Liver (tissue), 9 donors: ENCODE measurements around the gene KCNQ4. TPM values are rescaled to one million over a fixed set of nuclear protein-coding genes. Genes with fewer than 3 reads are reported as not detected.
A peak's percentile ranks its signal among the peaks of the same experiment; 100 is the strongest.

Experiments
- DNase-seq: peaks from one replicate; pipeline ENCODE4 v3.0.0-alpha.2; 2017; ENCODE audit warnings: low spot score
- H3K27ac ChIP-seq, 2 donors: one replicate each; pipeline ENCODE4 v1.7.0; 2013; ENCODE audit warnings: inconsistent platforms in 2 of 2, low read length in 2 of 2, control low read depth in 1 of 2, low read depth in 1 of 2, mild to moderate bottlenecking in 1 of 2
- H3K27me3 ChIP-seq, 4 donors: one replicate each; pipeline versions ENCODE4 v1.6.1 to v1.7.0; 2013; ENCODE audit warnings: low read length in 3 of 4, inconsistent platforms in 1 of 4, mild to moderate bottlenecking in 1 of 4, moderate library complexity in 1 of 4; ENCODE audit not compliant: control insufficient read depth in 4 of 4, insufficient read depth in 4 of 4
- H3K36me3 ChIP-seq, 4 donors: one replicate each; pipeline versions ENCODE4 v1.6.1 to v1.7.0; 2013; ENCODE audit warnings: low read length in 3 of 4, mild to moderate bottlenecking in 3 of 4, low read depth in 1 of 4, moderate library complexity in 1 of 4; ENCODE audit not compliant: control insufficient read depth in 4 of 4, insufficient read depth in 3 of 4
- H3K4me1 ChIP-seq, 4 donors: one replicate each; pipeline versions ENCODE4 v1.6.1 to v1.7.0; 2013; ENCODE audit warnings: low read length in 3 of 4, mild to moderate bottlenecking in 3 of 4, moderate library complexity in 1 of 4; ENCODE audit not compliant: control insufficient read depth in 4 of 4, insufficient read depth in 4 of 4
- H3K4me3 ChIP-seq, 3 donors: one replicate each; pipeline versions ENCODE4 v1.6.1 to v1.7.0; 2013; ENCODE audit warnings: low read length in 3 of 3, control low read depth in 1 of 3, low read depth in 1 of 3, mild to moderate bottlenecking in 1 of 3
- H3K9ac ChIP-seq, 2 donors: one replicate each; pipeline ENCODE4 v1.7.0; 2013; ENCODE audit warnings: low read length in 2 of 2, mild to moderate bottlenecking in 2 of 2, moderate library complexity in 2 of 2, control low read depth in 1 of 2, low read depth in 1 of 2
- H3K9me3 ChIP-seq, 4 donors: one replicate each; pipeline versions ENCODE4 v1.6.1 to v1.7.0; 2013; ENCODE audit warnings: low read length in 3 of 4; ENCODE audit not compliant: control insufficient read depth in 4 of 4
- EGR1 ChIP-seq, 2 donors: IDR thresholded peaks; 2 replicates each; pipeline ENCODE4 v1.6.1; 2016 to 2018; ENCODE audit warnings: antibody characterized with exemption in 2 of 2, low read depth in 2 of 2
- FOXA1 ChIP-seq: IDR thresholded peaks from 2 replicates; pipeline ENCODE4 v1.6.1; 2016; ENCODE audit warnings: antibody characterized with exemption
- FOXA2 ChIP-seq: IDR thresholded peaks from 2 replicates; pipeline ENCODE4 v1.6.1; 2016; ENCODE audit warnings: antibody characterized with exemption
- GABPA ChIP-seq, 2 donors: IDR thresholded peaks in 1 of 2; conservative IDR thresholded peaks in 1 of 2; 2 replicates each; pipeline ENCODE4 v1.6.1; 2016; ENCODE audit warnings: antibody characterized with exemption in 2 of 2, mild to moderate bottlenecking in 1 of 2, moderate library complexity in 1 of 2
- HNF4G ChIP-seq: IDR thresholded peaks from 2 replicates; pipeline ENCODE4 v1.6.1; 2016; ENCODE audit warnings: antibody characterized with exemption
- NR2F2 ChIP-seq: IDR thresholded peaks from 2 replicates; pipeline ENCODE4 v1.6.1; 2016; ENCODE audit warnings: antibody characterized with exemption
- RAD21 ChIP-seq, 2 donors: IDR thresholded peaks; 2 replicates each; pipeline ENCODE4 v1.6.1; 2016; ENCODE audit warnings: antibody characterized with exemption in 2 of 2, mild to moderate bottlenecking in 2 of 2
- RXRA ChIP-seq, 2 donors: IDR thresholded peaks; 2 replicates each; pipeline ENCODE4 v1.6.1; 2017 to 2018; ENCODE audit warnings: antibody characterized with exemption in 2 of 2, mild to moderate bottlenecking in 1 of 2
- SP1 ChIP-seq: IDR thresholded peaks from 2 replicates; pipeline ENCODE4 v1.6.1; 2018; ENCODE audit warnings: antibody characterized with exemption, mild to moderate bottlenecking
- WGBS: extraction: QIAGEN DNeasy Blood & Tissue Kit; methylation state at CpG from one replicate; pipeline ENCODE4 v1.1.7; 2013; 5-methylcytosine and 5-hydroxymethylcytosine counted together
- polyA plus RNA-seq, 2 donors: library from polyadenylated mRNA; stranded (reverse) in 1 of 2; unstranded in 1 of 2; fragments of 200-250 nt in 1 of 2; fragments of >200 nt in 1 of 2; fragmentation: Nextera tagmentation in 1 of 2; extraction: Ambion mirVana in 1 of 2; gene quantifications; one replicate each; pipeline versions ENCODE4 v1.2.1 to v1.2.3, GENCODE V29; 2013 to 2015
- total RNA-seq, 2 donors: library from RNA; depleted of rRNA; stranded (reverse); fragments of >200 nt; gene quantifications; one replicate each; pipeline ENCODE4 v1.2.3, GENCODE V29; 2014
- TF ChIP-seq, protein P1 (sequence below): IDR thresholded peaks from 2 replicates; pipeline ENCODE4 v1.6.1; 2016; ENCODE audit warnings: antibody characterized with exemption
- TF ChIP-seq, protein P2 (sequence below): IDR thresholded peaks from 2 replicates; pipeline ENCODE4 v1.6.1; 2016; ENCODE audit warnings: antibody characterized with exemption, mild to moderate bottlenecking
- TF ChIP-seq, protein P3 (sequence below): fragments of 150-350 bp; IDR thresholded peaks from 2 replicates; pipeline ENCODE4 v1.5.1; 2017; ENCODE audit warnings: improper control_type of control experiment, low read depth, low read length; ENCODE audit not compliant: missing input control
- donor health status: healthy.
- donor health status: healthy.
- donor health status: healthy.
- donor health status: healthy.
- donor health status: healthy.

The KCNQ4 gene
- total and polyA plus RNA-seq, 4 donors: 0.10 to 2.1 (median 0.27) TPM

DNA sequence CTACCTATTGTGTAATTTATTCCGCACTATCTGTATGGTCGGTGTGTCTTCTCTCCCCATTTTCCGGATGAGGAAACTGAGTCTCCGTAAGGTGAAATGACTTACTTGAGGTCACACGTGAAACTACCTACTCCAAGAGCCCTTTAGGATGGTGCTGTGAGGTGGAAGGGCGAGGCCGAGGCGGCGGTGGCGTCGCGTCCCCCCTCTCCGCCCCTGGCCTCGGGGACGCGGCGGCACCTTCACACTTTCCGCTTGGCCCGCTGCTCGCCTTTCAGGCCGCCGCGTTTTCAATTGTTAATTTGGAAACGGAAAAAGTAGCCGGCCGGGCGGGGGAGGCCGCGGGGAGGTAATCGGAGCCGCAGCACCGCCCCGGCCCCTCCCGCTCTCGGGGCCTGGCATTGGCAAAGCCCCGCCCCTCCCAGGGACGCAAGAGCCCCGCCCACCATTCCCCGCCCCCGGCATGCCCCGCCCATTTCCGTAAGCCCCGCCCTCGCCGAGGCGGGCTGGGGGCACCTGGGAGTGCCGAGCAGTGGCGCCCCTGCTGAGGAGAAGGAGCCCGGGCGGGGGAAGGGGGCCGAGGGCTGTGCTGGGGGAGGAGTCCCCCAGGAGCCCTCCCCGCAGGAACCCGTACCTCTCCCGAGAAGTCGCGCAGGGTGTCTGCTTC is 18.6 kb downstream of the KCNQ4 start:
- peaks cover 7 to 16% (median 12%) of the 10 kb centered on the region in 4 donors for H3K4me1 ChIP-seq
- 19% methylated on average over 56 of the region's 56 CpGs for WGBS
- H3K9me3 ChIP-seq: no peaks in the 10 kb centered on the region
- no peak for TF ChIP-seq NR2F2
- TF ChIP-seq, protein P1, sequence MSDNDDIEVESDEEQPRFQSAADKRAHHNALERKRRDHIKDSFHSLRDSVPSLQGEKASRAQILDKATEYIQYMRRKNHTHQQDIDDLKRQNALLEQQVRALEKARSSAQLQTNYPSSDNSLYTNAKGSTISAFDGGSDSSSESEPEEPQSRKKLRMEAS: no peak
- no peak for TF ChIP-seq HNF4G
- TF ChIP-seq RAD21 (IDR thresholded peaks at IDR 0.05): peak in 1 of 2 donors; percentile 19
- no peak for TF ChIP-seq EGR1 (IDR thresholded peaks at IDR 0.05; ENCODE audit: low read depth in 2 of 2)
- TF ChIP-seq, protein P2, sequence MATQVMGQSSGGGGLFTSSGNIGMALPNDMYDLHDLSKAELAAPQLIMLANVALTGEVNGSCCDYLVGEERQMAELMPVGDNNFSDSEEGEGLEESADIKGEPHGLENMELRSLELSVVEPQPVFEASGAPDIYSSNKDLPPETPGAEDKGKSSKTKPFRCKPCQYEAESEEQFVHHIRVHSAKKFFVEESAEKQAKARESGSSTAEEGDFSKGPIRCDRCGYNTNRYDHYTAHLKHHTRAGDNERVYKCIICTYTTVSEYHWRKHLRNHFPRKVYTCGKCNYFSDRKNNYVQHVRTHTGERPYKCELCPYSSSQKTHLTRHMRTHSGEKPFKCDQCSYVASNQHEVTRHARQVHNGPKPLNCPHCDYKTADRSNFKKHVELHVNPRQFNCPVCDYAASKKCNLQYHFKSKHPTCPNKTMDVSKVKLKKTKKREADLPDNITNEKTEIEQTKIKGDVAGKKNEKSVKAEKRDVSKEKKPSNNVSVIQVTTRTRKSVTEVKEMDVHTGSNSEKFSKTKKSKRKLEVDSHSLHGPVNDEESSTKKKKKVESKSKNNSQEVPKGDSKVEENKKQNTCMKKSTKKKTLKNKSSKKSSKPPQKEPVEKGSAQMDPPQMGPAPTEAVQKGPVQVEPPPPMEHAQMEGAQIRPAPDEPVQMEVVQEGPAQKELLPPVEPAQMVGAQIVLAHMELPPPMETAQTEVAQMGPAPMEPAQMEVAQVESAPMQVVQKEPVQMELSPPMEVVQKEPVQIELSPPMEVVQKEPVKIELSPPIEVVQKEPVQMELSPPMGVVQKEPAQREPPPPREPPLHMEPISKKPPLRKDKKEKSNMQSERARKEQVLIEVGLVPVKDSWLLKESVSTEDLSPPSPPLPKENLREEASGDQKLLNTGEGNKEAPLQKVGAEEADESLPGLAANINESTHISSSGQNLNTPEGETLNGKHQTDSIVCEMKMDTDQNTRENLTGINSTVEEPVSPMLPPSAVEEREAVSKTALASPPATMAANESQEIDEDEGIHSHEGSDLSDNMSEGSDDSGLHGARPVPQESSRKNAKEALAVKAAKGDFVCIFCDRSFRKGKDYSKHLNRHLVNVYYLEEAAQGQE: no peak
- TF ChIP-seq SP1: peak; percentile 29
- no peak for TF ChIP-seq FOXA2
- TF ChIP-seq GABPA (IDR thresholded peaks at IDR 0.05 in 1 of 2, conservative IDR thresholded peaks at IDR 0.05 in 1 of 2): peak in 1 of 2 donors; percentile 12
- H3K4me3 ChIP-seq: peak overlapping the region; percentile 14 to 38 (median 36)
- DNase-seq: peak; percentile 89
- H3K9ac ChIP-seq: peak overlapping the region; percentile 23 to 28
- no peaks in the 10 kb centered on the region for H3K36me3 ChIP-seq
- H3K27ac ChIP-seq: peak overlapping the region; percentile 52 to 64
- no peaks in the 10 kb centered on the region for H3K27me3 ChIP-seq

DNA sequence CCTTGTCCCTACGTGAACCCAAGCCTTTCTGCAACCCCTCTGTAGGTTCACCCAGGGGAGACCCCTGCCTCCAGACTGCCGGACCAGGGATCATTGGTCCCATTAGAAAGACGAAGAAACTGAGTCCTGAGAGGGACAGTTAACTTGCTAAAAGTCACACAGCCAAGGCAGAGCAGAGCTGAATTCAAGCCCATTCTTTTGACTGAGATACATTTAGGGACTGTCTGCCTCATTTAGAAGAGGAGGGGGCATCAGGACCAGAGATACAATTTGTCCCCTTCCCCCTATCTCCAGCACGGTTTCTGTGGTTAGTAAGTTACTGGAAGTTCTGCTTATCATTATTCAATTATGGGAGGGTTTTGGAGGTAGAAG is 19.1 kb downstream of the KCNQ4 start:
- Histone ChIP-seq H3K4me1 (peaks cover 7 to 16% (median 12%) of the 10 kb centered on the region in 4 donors), H3K4me3 (no peak overlapping the region), H3K9me3 (no peaks in the 10 kb centered on the region), H3K9ac (no peak overlapping the region), H3K27ac (peak overlapping the region; percentile 52 to 61), H3K27me3 (no peaks in the 10 kb centered on the region), H3K36me3 (no peaks in the 10 kb centered on the region)
- WGBS: 66% methylated on average over 4 of the region's 4 CpGs
- DNase-seq: no peak
- TF ChIP-seq, protein P3, sequence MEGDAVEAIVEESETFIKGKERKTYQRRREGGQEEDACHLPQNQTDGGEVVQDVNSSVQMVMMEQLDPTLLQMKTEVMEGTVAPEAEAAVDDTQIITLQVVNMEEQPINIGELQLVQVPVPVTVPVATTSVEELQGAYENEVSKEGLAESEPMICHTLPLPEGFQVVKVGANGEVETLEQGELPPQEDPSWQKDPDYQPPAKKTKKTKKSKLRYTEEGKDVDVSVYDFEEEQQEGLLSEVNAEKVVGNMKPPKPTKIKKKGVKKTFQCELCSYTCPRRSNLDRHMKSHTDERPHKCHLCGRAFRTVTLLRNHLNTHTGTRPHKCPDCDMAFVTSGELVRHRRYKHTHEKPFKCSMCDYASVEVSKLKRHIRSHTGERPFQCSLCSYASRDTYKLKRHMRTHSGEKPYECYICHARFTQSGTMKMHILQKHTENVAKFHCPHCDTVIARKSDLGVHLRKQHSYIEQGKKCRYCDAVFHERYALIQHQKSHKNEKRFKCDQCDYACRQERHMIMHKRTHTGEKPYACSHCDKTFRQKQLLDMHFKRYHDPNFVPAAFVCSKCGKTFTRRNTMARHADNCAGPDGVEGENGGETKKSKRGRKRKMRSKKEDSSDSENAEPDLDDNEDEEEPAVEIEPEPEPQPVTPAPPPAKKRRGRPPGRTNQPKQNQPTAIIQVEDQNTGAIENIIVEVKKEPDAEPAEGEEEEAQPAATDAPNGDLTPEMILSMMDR: no peak
- TF ChIP-seq NR2F2: no peak
- no peak for TF ChIP-seq RXRA (IDR thresholded peaks at IDR 0.05)
- no peak for TF ChIP-seq GABPA (IDR thresholded peaks at IDR 0.05 in 1 of 2, conservative IDR thresholded peaks at IDR 0.05 in 1 of 2)
- no peak for TF ChIP-seq FOXA1
- no peak for TF ChIP-seq EGR1 (IDR thresholded peaks at IDR 0.05; ENCODE audit: low read depth in 2 of 2)
